Amygdala (tissue), 56 donors: ENCODE results near the gene NAGA.
"Not testable (repeated sequence)": the region's sequence is repeated elsewhere in the genome, so short reads cannot be mapped to it uniquely, and the experiment has no call there.

Source experiments
- DNase-seq, 56 donors: peaks; one replicate each; lab custom pipeline; 2025; lab: John Stamatoyannopoulos, UW

NAGA gene

GRCh38 chr22:42076764-42077485, 6.3 kb upstream of the NAGA start:
- DNase-seq: no peak

GRCh38 chr22:42074846-42075676, 4.4 kb upstream of the NAGA start:
- no peak for DNase-seq

GRCh38 chr22:42074132-42074811, 3.7 kb upstream of the NAGA start, which contains the start of gene PHETA2:
PHETA2 (plus strand) TSS chr22:42074248; CDS start chr22:42077294, 3,046 bp downstream.
- DNase-seq: peak in 4 of 56 donors; percentile 15 to 48 (median 32)

- no peak for DNase-seq
These were observed 3.0 kb upstream of the NAGA start for GRCh38 chr22:42073621-42074041.

- no peak for DNase-seq
These were observed 2.2 kb upstream of the NAGA start for GRCh38 chr22:42072606-42073330.

GRCh38 chr22:42071508-42071907, 896 bp upstream of the NAGA start:
- DNase-seq: not testable (repeated sequence)

GRCh38 chr22:42069801-42070516, 653 bp downstream of the NAGA start:
- DNase-seq: peak in 5 of 56 donors; percentile 28 to 49 (median 41)

GRCh38 chr22:42068291-42068690, 2.3 kb downstream of the NAGA start:
- DNase-seq: no peak

- DNase-seq: no peak
These were observed 2.9 kb downstream of the NAGA start for GRCh38 chr22:42067671-42068251.

- no peak for DNase-seq
These were observed 3.7 kb downstream of the NAGA start for GRCh38 chr22:42066937-42067336.

- DNase-seq: no peak
These were observed 4.4 kb downstream of the NAGA start for GRCh38 chr22:42066126-42066761.

GRCh38 chr22:42065438-42066125, 5.0 kb downstream of the NAGA start:
- no peak for DNase-seq

- no peak for DNase-seq
These were observed 6.0 kb downstream of the NAGA start for GRCh38 chr22:42064629-42065028.

GRCh38 chr22:42062506-42063170, 8.0 kb downstream of the NAGA start:
- no peak for DNase-seq

GRCh38 chr22:42061041-42061440, 9.6 kb downstream of the NAGA start:
- DNase-seq: no peak

- no peak for DNase-seq
These were observed 10.1 kb downstream of the NAGA start for GRCh38 chr22:42060489-42060888.

GRCh38 chr22:42056757-42057511, 13.7 kb downstream of the NAGA start:
- DNase-seq: no peak
